GM10847 (cell line): ENCODE data around the gene NLRP14.

ENCODE experiments used
- POLR2A ChIP-seq: IDR thresholded peaks from 2 replicates; pipeline ENCODE4 v1.6.1; 2011; ENCODE audit not compliant: insufficient read length; ENCODE audit errors: extremely low read depth

The NLRP14 gene, protein sequence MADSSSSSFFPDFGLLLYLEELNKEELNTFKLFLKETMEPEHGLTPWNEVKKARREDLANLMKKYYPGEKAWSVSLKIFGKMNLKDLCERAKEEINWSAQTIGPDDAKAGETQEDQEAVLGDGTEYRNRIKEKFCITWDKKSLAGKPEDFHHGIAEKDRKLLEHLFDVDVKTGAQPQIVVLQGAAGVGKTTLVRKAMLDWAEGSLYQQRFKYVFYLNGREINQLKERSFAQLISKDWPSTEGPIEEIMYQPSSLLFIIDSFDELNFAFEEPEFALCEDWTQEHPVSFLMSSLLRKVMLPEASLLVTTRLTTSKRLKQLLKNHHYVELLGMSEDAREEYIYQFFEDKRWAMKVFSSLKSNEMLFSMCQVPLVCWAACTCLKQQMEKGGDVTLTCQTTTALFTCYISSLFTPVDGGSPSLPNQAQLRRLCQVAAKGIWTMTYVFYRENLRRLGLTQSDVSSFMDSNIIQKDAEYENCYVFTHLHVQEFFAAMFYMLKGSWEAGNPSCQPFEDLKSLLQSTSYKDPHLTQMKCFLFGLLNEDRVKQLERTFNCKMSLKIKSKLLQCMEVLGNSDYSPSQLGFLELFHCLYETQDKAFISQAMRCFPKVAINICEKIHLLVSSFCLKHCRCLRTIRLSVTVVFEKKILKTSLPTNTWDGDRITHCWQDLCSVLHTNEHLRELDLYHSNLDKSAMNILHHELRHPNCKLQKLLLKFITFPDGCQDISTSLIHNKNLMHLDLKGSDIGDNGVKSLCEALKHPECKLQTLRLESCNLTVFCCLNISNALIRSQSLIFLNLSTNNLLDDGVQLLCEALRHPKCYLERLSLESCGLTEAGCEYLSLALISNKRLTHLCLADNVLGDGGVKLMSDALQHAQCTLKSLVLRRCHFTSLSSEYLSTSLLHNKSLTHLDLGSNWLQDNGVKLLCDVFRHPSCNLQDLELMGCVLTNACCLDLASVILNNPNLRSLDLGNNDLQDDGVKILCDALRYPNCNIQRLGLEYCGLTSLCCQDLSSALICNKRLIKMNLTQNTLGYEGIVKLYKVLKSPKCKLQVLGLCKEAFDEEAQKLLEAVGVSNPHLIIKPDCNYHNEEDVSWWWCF

GRCh38 chr11:7020183-7020917 lies at the start of gene NLRP14, which contains the start of gene ZNF214:
TSS of gene NLRP14 (plus strand) at chr11:7020479. CDS start at chr11:7038587, 18,108 bp downstream.
TSS of gene ZNF214 (minus strand) at chr11:7020346. CDS start at chr11:7002835, 17,511 bp downstream.
- TF ChIP-seq POLR2A = no peak

- no peak for TF ChIP-seq POLR2A
Measured at GRCh38 chr11:6979365-6979764, 40.9 kb upstream of the NLRP14 start.

- TF ChIP-seq POLR2A = no peak
Measured at GRCh38 chr11:6986487-6986886, 33.8 kb upstream of the NLRP14 start.

- TF ChIP-seq POLR2A = no peak
Measured at GRCh38 chr11:6988506-6988905, 31.8 kb upstream of the NLRP14 start.

DNA sequence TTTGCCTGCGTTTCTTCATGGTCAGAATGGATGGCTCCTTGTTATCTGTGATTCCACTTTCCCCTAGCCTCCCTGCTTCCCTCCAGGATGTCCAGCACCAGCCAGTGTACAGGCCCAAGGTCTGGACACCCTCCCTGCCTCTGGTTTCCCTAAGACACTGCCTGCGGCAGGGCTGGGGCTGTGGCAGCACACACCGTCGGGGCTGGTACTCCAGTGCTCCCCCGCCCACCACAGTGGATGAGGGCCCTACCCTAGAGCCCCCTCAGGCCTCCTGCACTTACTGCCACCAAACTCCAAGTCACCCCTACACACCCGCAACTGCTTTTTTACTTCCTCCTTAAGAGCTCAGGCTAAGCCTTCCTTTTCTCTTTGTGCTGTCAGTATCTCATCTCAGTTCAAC lies 29.1 kb upstream of the NLRP14 start:
- no peak for TF ChIP-seq POLR2A

DNA sequence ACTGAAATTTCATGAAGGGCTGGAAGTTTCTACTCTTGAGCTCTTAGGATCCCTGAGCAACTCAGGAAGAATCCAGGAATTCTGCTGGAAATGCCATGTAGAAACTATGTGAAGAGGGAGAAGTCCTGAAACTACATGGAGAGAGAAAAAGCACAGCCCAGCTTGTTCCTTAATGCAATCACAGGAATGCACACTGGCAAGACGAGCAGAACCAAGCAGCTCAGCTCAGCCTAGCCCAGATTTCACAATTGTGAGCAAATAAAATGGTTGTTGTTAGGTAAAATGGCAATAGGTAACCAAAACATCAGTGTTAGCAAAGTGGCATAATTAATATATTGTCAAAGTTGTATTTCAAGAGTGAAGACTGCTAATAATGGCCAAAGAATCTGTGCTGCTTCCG lies 28.3 kb upstream of the NLRP14 start:
- TF ChIP-seq POLR2A = no peak

DNA sequence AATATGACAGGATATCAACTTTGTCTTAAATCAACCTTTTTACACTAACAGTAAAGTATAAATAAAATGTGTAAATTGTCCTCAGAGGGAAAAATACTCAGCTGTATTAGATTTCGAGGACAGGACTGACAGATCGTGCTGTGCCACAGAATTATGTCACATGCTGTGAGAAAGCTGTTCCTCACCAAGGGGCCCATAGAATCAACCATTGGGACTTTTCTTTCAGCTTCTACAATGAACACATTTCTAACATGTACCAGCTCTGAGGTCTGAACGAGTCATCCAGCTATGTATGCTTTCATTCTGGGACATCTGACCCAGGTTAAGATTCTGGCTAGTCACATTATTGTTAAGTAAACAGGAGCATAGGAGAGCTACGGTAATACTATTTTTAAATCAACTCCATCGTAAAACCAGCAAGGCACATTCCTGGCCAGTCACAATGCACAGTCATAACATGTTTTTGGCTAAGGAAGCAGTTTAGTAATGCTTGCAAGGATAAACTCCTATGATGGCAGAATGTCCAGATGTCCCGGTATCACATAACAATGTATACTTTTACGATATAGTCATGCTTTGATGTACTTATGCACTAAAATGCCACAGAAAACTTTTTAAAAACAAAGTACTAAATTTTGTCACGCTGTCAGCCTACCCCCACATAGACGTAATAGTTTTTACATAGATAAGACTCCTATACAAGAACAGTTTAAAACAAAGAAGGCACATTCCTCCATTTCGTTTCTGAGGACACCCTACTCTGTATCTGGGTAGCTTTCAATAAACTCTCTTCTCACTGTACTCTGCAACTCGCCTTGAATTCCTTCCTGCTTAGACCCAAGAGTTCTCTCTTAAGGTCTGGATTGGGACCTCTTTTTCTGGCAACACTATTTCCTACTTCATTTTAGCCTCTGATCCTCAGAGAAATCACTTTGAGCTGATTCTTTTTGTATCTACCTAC lies 27.5 kb upstream of the NLRP14 start:
- TF ChIP-seq POLR2A = no peak

DNA sequence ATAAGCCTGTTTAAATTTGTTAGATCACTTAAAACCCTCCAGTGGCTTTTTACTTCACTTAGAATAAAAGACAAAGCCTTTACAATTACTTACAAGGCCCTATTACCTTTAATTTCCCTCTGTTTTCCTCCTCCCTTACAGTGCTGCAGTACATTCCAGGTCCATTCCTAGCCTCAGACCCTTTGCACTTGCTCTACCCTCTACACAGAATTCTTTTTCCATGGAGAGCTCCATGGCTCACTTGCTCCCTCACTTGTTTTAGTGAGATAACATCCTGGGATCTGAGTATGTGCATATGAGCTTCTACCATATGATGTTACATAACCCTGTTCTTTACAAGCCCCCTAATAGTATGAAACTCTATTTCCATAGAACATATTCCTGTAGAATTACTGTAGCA lies 24.6 kb upstream of the NLRP14 start:
- TF ChIP-seq POLR2A = no peak

- no peak for TF ChIP-seq POLR2A
Measured at GRCh38 chr11:7004482-7004881, 15.8 kb upstream of the NLRP14 start.

DNA sequence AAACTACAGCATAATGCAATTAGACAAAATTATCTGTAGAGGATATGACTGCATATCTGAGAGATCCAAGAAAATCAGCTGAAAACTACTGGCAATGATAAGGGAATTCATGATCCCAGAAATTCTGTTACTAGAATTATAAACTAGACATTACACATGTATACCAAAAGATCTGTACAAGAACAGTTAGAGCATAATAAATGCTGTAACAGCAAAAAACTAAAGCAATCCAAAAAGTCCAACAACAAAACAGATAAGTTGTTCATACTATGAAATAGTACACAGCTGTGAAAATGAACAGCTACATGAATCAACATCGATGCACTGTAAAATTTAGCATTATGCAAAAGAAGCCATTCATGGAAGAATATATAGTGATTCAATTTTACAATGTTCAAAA lies 6.2 kb upstream of the NLRP14 start:
- TF ChIP-seq POLR2A = no peak

DNA sequence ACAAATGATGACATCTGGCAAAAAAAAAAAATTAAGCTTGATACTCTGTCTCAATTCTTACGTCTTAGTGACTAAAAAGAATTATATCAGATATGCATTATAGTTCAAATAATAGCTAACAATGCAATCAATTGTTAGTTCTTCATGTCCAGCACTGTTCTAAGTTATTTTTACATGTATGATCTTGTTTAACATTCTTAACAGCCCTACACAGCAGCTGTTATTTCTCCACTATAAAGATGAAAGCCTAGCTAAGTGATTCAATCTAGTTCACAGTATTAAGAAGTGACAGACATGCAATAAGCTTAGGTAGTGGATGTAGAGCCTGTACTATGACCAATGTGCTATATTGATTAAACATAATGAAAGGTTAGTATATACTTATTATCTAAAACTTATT lies 4.3 kb upstream of the NLRP14 start:
- TF ChIP-seq POLR2A = no peak

DNA sequence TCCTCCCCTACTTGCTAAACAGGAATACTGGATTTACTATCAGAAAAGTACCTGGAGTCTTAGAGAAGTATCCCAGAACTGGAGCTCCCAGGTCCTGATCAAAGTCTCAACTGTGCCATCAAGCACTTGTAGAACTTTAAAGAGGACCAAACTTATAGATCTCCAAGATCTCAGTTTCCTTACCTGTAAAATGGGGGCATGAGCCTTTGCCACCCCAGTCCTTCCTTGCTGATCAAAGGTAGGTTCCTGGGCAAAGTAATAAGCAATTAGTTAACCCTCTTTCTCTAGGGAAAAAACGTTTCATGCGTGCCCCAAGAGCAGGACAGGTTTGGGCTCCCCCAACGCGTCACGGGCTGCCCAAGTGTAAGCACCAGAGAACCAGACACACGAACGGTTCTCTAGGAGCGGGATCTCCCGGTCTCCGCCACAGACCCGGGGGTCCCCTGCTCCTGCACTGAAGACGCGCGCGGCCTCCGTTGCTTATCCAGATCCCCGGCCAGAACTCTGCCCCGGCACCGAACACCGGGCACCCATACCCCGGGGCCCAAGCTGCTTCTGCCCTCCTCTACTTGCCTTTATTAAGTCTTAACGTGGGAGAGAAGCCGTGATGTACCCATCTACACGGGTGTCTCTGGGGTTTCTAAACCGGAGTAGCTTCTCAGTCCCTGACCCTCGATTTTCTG lies 638 bp upstream of the NLRP14 start:
- TF ChIP-seq POLR2A = no peak

GRCh38 chr11:7021318-7021717 lies 1.0 kb downstream of the NLRP14 start:
- TF ChIP-seq POLR2A = no peak
